ENCODE results near the gene CAPN1. TPM values are rescaled to one million over a fixed set of nuclear protein-coding genes. Genes with fewer than 3 reads are reported as not detected.

Gene CAPN1
- total and polyA plus RNA-seq, 9 of the 15 experiments (the other 6 are each of a cell fraction or from before 2014, with no cell fraction given), result 3.5 to 199 (median 61.6) TPM

DNA sequence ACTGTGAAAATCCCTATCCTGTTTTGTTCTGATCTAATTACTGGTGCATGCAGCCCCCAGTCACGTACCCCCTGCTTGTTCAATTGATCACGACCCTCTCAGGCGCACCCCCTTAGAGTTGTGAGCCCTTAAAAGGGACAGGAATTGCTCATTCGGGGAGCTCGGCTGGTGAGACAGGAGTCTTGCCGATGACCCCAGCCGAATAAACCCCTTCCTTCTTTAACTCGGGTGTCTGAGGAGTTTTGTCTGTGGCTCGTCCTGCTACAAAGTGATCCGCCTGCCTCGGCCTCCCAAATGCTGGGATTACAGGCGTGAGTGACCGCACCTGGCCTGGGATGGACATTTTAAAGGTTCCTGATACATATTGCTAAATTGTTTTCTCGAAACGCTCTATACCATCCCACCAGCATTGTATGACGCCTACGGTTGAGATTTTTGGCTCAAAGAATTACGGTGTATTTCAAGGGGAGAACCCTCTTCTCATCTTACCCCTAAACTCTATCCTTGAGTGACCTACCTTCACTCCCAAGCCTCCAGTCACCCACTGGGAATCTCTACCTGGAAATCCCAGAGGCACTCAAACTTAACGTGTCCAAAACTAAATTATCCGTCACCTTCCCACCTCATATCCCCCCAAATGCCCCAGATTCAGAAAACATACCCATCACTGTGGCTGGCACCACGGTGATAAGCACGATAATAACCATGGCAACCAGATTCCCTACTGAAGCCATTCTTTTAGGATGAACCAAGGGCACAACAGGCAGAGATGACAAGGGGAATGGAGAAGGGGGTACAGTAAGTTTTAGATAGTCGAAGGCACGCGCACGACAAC is 79.2 kb downstream of the CAPN1 start:
- Histone ChIP-seq H4K20me1 (replicated peaks; ENCODE audit: control insufficient read depth, insufficient read depth, low read length) (peaks cover 3% of the 10 kb centered on the region; the same call in 1 of the 2 replicates), H3K9me3 (replicated peaks; ENCODE audit: control insufficient read depth, insufficient read depth, low read depth, low read length) (no peaks in the 10 kb centered on the region), H3K4me2 (ENCODE audit: insufficient read depth, low read length) (peak overlapping the region; percentile 86), H3K4me3 (peak overlapping the region; percentile 65), H2AFZ (ENCODE audit: low read depth, low read length) (peak overlapping the region; percentile 94), H3K36me3 (ENCODE audit: control insufficient read depth, insufficient read depth, low read length) (peaks cover 16% of the 10 kb centered on the region), H3K4me1 (replicated peaks in 1 of 2; ENCODE audit: control insufficient read depth in 2 of 2, insufficient read depth in 2 of 2, low read length in 2 of 2) (peaks cover 9 to 23% of the 10 kb centered on the region in 2 experiments; a peak in 4 of 5 replicates), H3K9ac (ENCODE audit: insufficient read depth in 1 of 2, low read depth in 2 of 2, low read length in 2 of 2) (peak overlapping the region; percentile 93 to 98), H3K27ac (ENCODE audit: extremely low read depth, low read depth, low read length) (peak overlapping the region; percentile 79), H3K79me2 (ENCODE audit: control insufficient read depth, insufficient read depth, low read length) (peaks cover 41% of the 10 kb centered on the region), H3K27me3 (ENCODE audit: control insufficient read depth in 2 of 2, insufficient read depth in 2 of 2, low read length in 2 of 2) (no peaks in the 10 kb centered on the region), H3K9me1 (ENCODE audit: control insufficient read depth, insufficient read depth, low read length) (no peaks in the 10 kb centered on the region)
- in situ Hi-C loops (cut with MboI), result no loop called here
- WGBS (ENCODE audit: insufficient coverage, low coverage, missing lambda C conversion rate), result 66% methylated on average over 26 of the region's 26 CpGs
- DNase-seq (ENCODE audit: extremely low read depth in 1 of 4, low spot score in 3 of 4) (no peak), ATAC-seq (peak; percentile 34), FAIRE-seq (no peak)
- intact Hi-C loops (cut with micrococcal nuclease), result no loop called here
- ChIA-PET POLR2A (interaction anchor here (0.6 to 2.3 kb wide), 19 partner anchors 8 to 409 kb away, joined by 3 to 30 read pairs (median 4); partner anchors contain the start of genes CAPN1, CDC42EP2, MALAT1 and NEAT1), CTCF (ENCODE audit: low intra/inter-chr PET ratio) (no interaction called here)
- TSS peak; percentile 98 for BruUV-seq (replicated peaks)
- 0 out of 2 replicates have a peak, but pooled peaks have one; percentile 44 for TF ChIP-seq BCOR (IDR thresholded peaks at IDR 0.05)
- peak; percentile 49; the same call in 1 of the 2 replicates for TF ChIP-seq SMARCC2 (IDR thresholded peaks at IDR 0.05; ENCODE audit: low read depth)
- TF ChIP-seq NR3C1 (CRISPR knock-in tag; IDR thresholded peaks at IDR 0.05), result no peak
- TF ChIP-seq SMAD4 (CRISPR knock-in tag; conservative IDR thresholded peaks at IDR 0.05), result no peak
- TF ChIP-seq MIER1 (IDR thresholded peaks at IDR 0.05; ENCODE audit: low read depth), result peak; percentile 31; the same call in 1 of the 2 replicates
- TF ChIP-seq ZNF121 (CRISPR knock-in tag; conservative IDR thresholded peaks at IDR 0.05), result no peak
- peak in 1 of 2 experiments; percentile 60; a peak in 1 of 4 replicates for TF ChIP-seq HDAC1 (IDR thresholded peaks at IDR 0.05)
- TF ChIP-seq THRAP3 (IDR thresholded peaks at IDR 0.05; ENCODE audit: borderline replicate concordance), result no peak
- no peak for TF ChIP-seq GATAD2A (IDR thresholded peaks at IDR 0.05)
- peak; percentile 35; the same call in 1 of the 2 replicates for TF ChIP-seq ZNF175 (CRISPR knock-in tag; IDR thresholded peaks at IDR 0.05; ENCODE audit: low read depth)
- no peak for TF ChIP-seq ZNF217 (CRISPR knock-in tag; IDR thresholded peaks at IDR 0.05)
- no peak for TF ChIP-seq STAG1 (CRISPR knock-in tag; IDR thresholded peaks at IDR 0.05; ENCODE audit: borderline replicate concordance)
- TF ChIP-seq, protein P1, sequence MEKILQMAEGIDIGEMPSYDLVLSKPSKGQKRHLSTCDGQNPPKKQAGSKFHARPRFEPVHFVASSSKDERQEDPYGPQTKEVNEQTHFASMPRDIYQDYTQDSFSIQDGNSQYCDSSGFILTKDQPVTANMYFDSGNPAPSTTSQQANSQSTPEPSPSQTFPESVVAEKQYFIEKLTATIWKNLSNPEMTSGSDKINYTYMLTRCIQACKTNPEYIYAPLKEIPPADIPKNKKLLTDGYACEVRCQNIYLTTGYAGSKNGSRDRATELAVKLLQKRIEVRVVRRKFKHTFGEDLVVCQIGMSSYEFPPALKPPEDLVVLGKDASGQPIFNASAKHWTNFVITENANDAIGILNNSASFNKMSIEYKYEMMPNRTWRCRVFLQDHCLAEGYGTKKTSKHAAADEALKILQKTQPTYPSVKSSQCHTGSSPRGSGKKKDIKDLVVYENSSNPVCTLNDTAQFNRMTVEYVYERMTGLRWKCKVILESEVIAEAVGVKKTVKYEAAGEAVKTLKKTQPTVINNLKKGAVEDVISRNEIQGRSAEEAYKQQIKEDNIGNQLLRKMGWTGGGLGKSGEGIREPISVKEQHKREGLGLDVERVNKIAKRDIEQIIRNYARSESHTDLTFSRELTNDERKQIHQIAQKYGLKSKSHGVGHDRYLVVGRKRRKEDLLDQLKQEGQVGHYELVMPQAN (IDR thresholded peaks at IDR 0.05; ENCODE audit: borderline replicate concordance), result peak; percentile 57
- no peak for TF ChIP-seq ZNF785 (CRISPR knock-in tag; IDR thresholded peaks at IDR 0.05)
- TF ChIP-seq NFE2L1 (tag; IDR thresholded peaks at IDR 0.05; ENCODE audit: borderline replicate concordance, low read depth), result no peak
- TF ChIP-seq, protein P2, sequence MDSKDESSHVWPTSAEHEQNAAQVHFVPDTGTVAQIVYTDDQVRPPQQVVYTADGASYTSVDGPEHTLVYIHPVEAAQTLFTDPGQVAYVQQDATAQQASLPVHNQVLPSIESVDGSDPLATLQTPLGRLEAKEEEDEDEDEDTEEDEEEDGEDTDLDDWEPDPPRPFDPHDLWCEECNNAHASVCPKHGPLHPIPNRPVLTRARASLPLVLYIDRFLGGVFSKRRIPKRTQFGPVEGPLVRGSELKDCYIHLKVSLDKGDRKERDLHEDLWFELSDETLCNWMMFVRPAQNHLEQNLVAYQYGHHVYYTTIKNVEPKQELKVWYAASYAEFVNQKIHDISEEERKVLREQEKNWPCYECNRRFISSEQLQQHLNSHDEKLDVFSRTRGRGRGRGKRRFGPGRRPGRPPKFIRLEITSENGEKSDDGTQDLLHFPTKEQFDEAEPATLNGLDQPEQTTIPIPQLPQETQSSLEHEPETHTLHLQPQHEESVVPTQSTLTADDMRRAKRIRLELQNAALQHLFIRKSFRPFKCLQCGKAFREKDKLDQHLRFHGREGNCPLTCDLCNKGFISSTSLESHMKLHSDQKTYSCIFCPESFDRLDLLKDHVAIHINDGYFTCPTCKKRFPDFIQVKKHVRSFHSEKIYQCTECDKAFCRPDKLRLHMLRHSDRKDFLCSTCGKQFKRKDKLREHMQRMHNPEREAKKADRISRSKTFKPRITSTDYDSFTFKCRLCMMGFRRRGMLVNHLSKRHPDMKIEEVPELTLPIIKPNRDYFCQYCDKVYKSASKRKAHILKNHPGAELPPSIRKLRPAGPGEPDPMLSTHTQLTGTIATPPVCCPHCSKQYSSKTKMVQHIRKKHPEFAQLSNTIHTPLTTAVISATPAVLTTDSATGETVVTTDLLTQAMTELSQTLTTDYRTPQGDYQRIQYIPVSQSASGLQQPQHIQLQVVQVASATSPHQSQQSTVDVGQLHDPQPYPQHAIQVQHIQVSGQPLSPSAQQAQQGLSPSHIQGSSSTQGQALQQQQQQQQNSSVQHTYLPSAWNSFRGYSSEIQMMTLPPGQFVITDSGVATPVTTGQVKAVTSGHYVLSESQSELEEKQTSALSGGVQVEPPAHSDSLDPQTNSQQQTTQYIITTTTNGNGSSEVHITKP (IDR thresholded peaks at IDR 0.05; ENCODE audit: partially characterized antibody), result peak; percentile 81
- TF ChIP-seq MCM7 (IDR thresholded peaks at IDR 0.05), result no peak
- peak in 1 of 2 experiments; percentile 59; a peak in 1 of 4 replicates for TF ChIP-seq CSDE1 (IDR thresholded peaks at IDR 0.05)

Measured in K562 (cell line).